ENCODE data around the gene AGMAT.

- TF ChIP-seq BACH2 (CRISPR knock-in tag; IDR thresholded peaks at IDR 0.05; ENCODE audit: borderline replicate concordance) (no peak), CSDC2 (CRISPR knock-in tag; IDR thresholded peaks at IDR 0.05) (no peak), ZFP3 (CRISPR knock-in tag; IDR thresholded peaks at IDR 0.05) (no peak), GLIS3 (CRISPR knock-in tag; IDR thresholded peaks at IDR 0.05) (no peak), ZFP30 (CRISPR knock-in tag; IDR thresholded peaks at IDR 0.05) (no peak), SNAI2 (CRISPR knock-in tag; IDR thresholded peaks at IDR 0.05) (no peak), ESRRG (CRISPR knock-in tag; IDR thresholded peaks at IDR 0.05) (no peak), ISL1 (CRISPR knock-in tag; IDR thresholded peaks at IDR 0.05) (no peak), OSR1 (CRISPR knock-in tag; IDR thresholded peaks at IDR 0.05) (no peak)
These were observed 35.3 kb upstream of the AGMAT start for GRCh38 chr1:15620155-15620545.

All from SK-N-SH treated with all-trans-retinoic acid at 6 μM for 48 hours (cell line).